K562 (cell line): ENCODE data around the gene RREB1. TPM values are rescaled to one million over a fixed set of nuclear protein-coding genes. Genes with fewer than 3 reads are reported as not detected.

Experiments
- ELF4 ChIP-seq: fragments of 450-650 bp; formaldehyde crosslinking; IDR thresholded peaks from 2 replicates; pipeline ENCODE4 v1.4.0; 2022; ENCODE audit warnings: missing genetic modification characterization
- HNRNPUL1 ChIP-seq: fragments of 200-400 bp; formaldehyde crosslinking; IDR thresholded peaks from 2 replicates; pipeline ENCODE4 v1.6.1; 2017; ENCODE audit warnings: low read length
- JUN ChIP-seq, 2 experiments: sonication (generic) in 1 of 2; formaldehyde crosslinking in 1 of 2; IDR thresholded peaks; 2 replicates each; pipeline versions ENCODE4 v1.6.1 to v1.8.0; 2012 to 2022; ENCODE audit warnings: borderline replicate concordance in 2 of 2, mild to moderate bottlenecking in 2 of 2, improper control_type of control experiment in 1 of 2, low read depth in 1 of 2, low read length in 1 of 2, missing genetic modification reagents in 1 of 2
- JUND ChIP-seq, 2 experiments: IDR thresholded peaks; 2 replicates in 1 of 2; 3 replicates in 1 of 2; pipeline ENCODE4 v1.6.1; 2011; ENCODE audit warnings: borderline replicate concordance in 2 of 2, low read depth in 2 of 2, low read length in 2 of 2, improper control_type of control experiment in 1 of 2, missing biosample characterization in 1 of 2, missing genetic modification characterization in 1 of 2, missing genetic modification reagents in 1 of 2
- MAX ChIP-seq: sonication (generic); formaldehyde crosslinking; IDR thresholded peaks from 2 replicates; pipeline ENCODE4 v1.9.0; 2022; ENCODE audit warnings: mild to moderate bottlenecking, missing genetic modification reagents
- MTA3 ChIP-seq: fragments of 450-650 bp; formaldehyde crosslinking; IDR thresholded peaks from 2 replicates; pipeline ENCODE4 v1.6.1; 2017; ENCODE audit warnings: mild to moderate bottlenecking, borderline replicate concordance
- PBX2 ChIP-seq, 2 experiments: IDR thresholded peaks in 1 of 2; conservative IDR thresholded peaks in 1 of 2; 2 replicates each; pipeline ENCODE4 v1.6.1; 2016; ENCODE audit warnings: low read depth in 2 of 2, mild to moderate bottlenecking in 1 of 2, missing compliant biosample characterization in 1 of 2, missing genetic modification characterization in 1 of 2, moderate library complexity in 1 of 2
- POLR2H ChIP-seq: IDR thresholded peaks from 2 replicates; pipeline ENCODE4 v1.6.1; 2016; ENCODE audit warnings: missing genetic modification characterization, low read depth, mild to moderate bottlenecking, control low read depth, missing compliant biosample characterization, moderate library complexity
- POLR3A ChIP-seq: IDR thresholded peaks from 2 replicates; pipeline ENCODE4 v1.6.1; 2011; ENCODE audit warnings: borderline replicate concordance, mild to moderate bottlenecking, moderate library complexity; ENCODE audit not compliant: insufficient read length, insufficient read depth; ENCODE audit errors: extremely low read depth
- PRDM10 ChIP-seq: fragments of 450-650 bp; IDR thresholded peaks from 2 replicates; pipeline ENCODE4 v1.6.1; 2018; ENCODE audit not compliant: partially characterized antibody
- SAP30 ChIP-seq: fragments of 200-600 bp; sonication (generic); IDR thresholded peaks from 2 replicates; pipeline ENCODE4 v1.6.1; 2012; ENCODE audit warnings: borderline replicate concordance, low read depth, mild to moderate bottlenecking, moderate library complexity, low read length, control low read depth, inconsistent platforms; ENCODE audit not compliant: insufficient read depth, poor library complexity, severe bottlenecking
- SMARCB1 ChIP-seq: IDR thresholded peaks from 2 replicates; pipeline ENCODE4 v1.6.1; 2011; ENCODE audit warnings: improper control_type of control experiment, low read depth; ENCODE audit not compliant: insufficient read length
- TOE1 ChIP-seq, 2 experiments: fragments of 450-650 bp in 1 of 2; sonication (generic) in 1 of 2; formaldehyde crosslinking in 1 of 2; IDR thresholded peaks; 2 replicates each; pipeline versions ENCODE4 v1.7.1 to v1.8.0; 2016 to 2022; ENCODE audit warnings: borderline replicate concordance in 2 of 2, mild to moderate bottlenecking in 2 of 2, antibody characterized with exemption in 1 of 2, inconsistent platforms in 1 of 2, low read depth in 1 of 2, missing genetic modification reagents in 1 of 2, moderate library complexity in 1 of 2
- ZNF175 ChIP-seq: fragments of 200-800 bp; sonication (Bioruptor generic); IDR thresholded peaks from 2 replicates; pipeline ENCODE4 v1.6.1; 2016; ENCODE audit warnings: low read depth, mild to moderate bottlenecking, missing genetic modification characterization, missing compliant biosample characterization
- ZNF384 ChIP-seq: IDR thresholded peaks from 2 replicates; pipeline ENCODE4 v1.6.1; 2012; ENCODE audit warnings: low read depth, low read length, improper control_type of control experiment
- ZNF398 ChIP-seq: fragments of 250-450 bp; sonication (Bioruptor Pico); IDR thresholded peaks from 2 replicates; pipeline ENCODE4 v1.8.0; 2021; ENCODE audit warnings: moderate library complexity, mild to moderate bottlenecking, inconsistent platforms
- polyA plus RNA-seq, 8 experiments: library from polyadenylated mRNA; depleted of rRNA in 4 of 8; stranded (reverse) in 5 of 8; unstranded in 3 of 8; fragments of >200 nt; fragmentation: Nextera tagmentation in 2 of 8; fragmentation: Illumina TruSeq in 1 of 8; extraction: Ambion mirVana in 2 of 8; extraction: Trizol in 1 of 8; gene quantifications; 2 replicates each; pipeline versions ENCODE4 v1.2.1 to v1.2.3, GENCODE V29; 2011 to 2014; ENCODE audit warnings: inconsistent platforms in 1 of 8, missing spikeins in 1 of 8
- total RNA-seq, 7 experiments: library from RNA; depleted of rRNA in 6 of 7; stranded (reverse); fragments of >200 nt in 6 of 7; fragmentation: Illumina TruSeq in 2 of 7; extraction: Trizol in 2 of 7; gene quantifications; 2 replicates each; pipeline versions ENCODE4 v1.2.1 to v1.2.3, GENCODE V29; 2011 to 2021; ENCODE audit warnings: low replicate concordance in 1 of 7

Gene RREB1
- total and polyA plus RNA-seq, 9 of the 15 experiments (the other 6 are each of a cell fraction or from before 2014, with no cell fraction given): 3.3 to 64.2 (median 19.3) TPM

- peak; percentile 24; the same call in 1 of the 2 replicates for TF ChIP-seq MAX
- 0 out of 2 replicates have a peak, but pooled peaks have one; percentile 42 for TF ChIP-seq ZNF175 (CRISPR knock-in tag)
- peak; percentile 68 for TF ChIP-seq JUND (IDR thresholded peaks at IDR 0.05; ENCODE audit: borderline replicate concordance, low read depth, low read length)
- TF ChIP-seq JUND (tag; IDR thresholded peaks at IDR 0.05; ENCODE audit: borderline replicate concordance, low read depth, low read length): peak; percentile 76
- TF ChIP-seq HNRNPUL1: no peak
- no peak for TF ChIP-seq POLR3A
- no peak for TF ChIP-seq PRDM10
- no peak for TF ChIP-seq SMARCB1
- TF ChIP-seq SAP30: no peak
- TF ChIP-seq ZNF398 (CRISPR knock-in tag): no peak
- TF ChIP-seq MTA3: no peak
- TF ChIP-seq ELF4 (CRISPR knock-in tag): no peak
- TF ChIP-seq TOE1 (IDR thresholded peaks at IDR 0.05; ENCODE audit: borderline replicate concordance): no peak
- TF ChIP-seq TOE1 (CRISPR knock-in tag; IDR thresholded peaks at IDR 0.05; ENCODE audit: borderline replicate concordance, low read depth): no peak
- TF ChIP-seq JUN (IDR thresholded peaks at IDR 0.05; ENCODE audit: borderline replicate concordance, low read depth, low read length): 0 out of 2 replicates have a peak, but pooled peaks have one; percentile 14
- TF ChIP-seq JUN (CRISPR knock-in tag; IDR thresholded peaks at IDR 0.05; ENCODE audit: borderline replicate concordance): no peak
- TF ChIP-seq PBX2 (CRISPR knock-in tag; IDR thresholded peaks at IDR 0.05; ENCODE audit: low read depth): no peak
- TF ChIP-seq PBX2 (tag; conservative IDR thresholded peaks at IDR 0.05; ENCODE audit: low read depth): 0 out of 2 replicates have a peak, but pooled peaks have one; percentile 13
- TF ChIP-seq POLR2H (tag): no peak
- TF ChIP-seq ZNF384: peak; percentile 59
These were observed 64.0 kb downstream of the RREB1 start (continued) for GRCh38 chr6:7171733-7172132.
